Uterus (tissue), 4 donors: Measurements from ENCODE around the gene SARDH. TPM values are rescaled to one million over a fixed set of nuclear protein-coding genes. Genes with fewer than 3 reads are reported as not detected.

Experiments
- DNase-seq, 2 donors: peaks; one replicate each; pipeline ENCODE4 v3.0.0-alpha.2; 2019 to 2020
- H3K27ac ChIP-seq, 2 donors: fragments of 200-600 bp; sonication (generic); 1 replicate in 1 of 2; 2 replicates in 1 of 2; pipeline ENCODE4 v1.5.1; 2016 to 2018
- H3K27me3 ChIP-seq, 2 donors: fragments of 200-600 bp; sonication (generic); one replicate each; pipeline ENCODE4 v1.5.1; 2018 to 2019; ENCODE audit warnings: control low read depth in 1 of 2
- H3K36me3 ChIP-seq, 2 donors: fragments of 200-600 bp; sonication (generic); one replicate each; pipeline ENCODE4 v1.5.1; 2019; ENCODE audit warnings: control low read depth in 1 of 2
- H3K4me1 ChIP-seq, 2 donors: fragments of 200-600 bp; sonication (generic); one replicate each; pipeline ENCODE4 v1.5.1; 2018 to 2019; ENCODE audit warnings: control low read depth in 1 of 2
- H3K4me3 ChIP-seq, 2 donors: fragments of 200-600 bp; sonication (generic); 1 replicate in 1 of 2; 2 replicates in 1 of 2; pipeline ENCODE4 v1.5.1; 2018 to 2019; ENCODE audit warnings: mild to moderate bottlenecking in 1 of 2
- H3K9me3 ChIP-seq, 2 donors: fragments of 200-600 bp; sonication (generic); one replicate each; pipeline ENCODE4 v1.5.1; 2019; ENCODE audit warnings: control low read depth in 1 of 2
- POLR2A ChIP-seq, 2 donors: fragments of 450-650 bp; IDR thresholded peaks; one replicate each; pipeline ENCODE4 v1.6.1; 2016; ENCODE audit warnings: antibody characterized with exemption in 2 of 2, mild to moderate bottlenecking in 1 of 2, moderate library complexity in 1 of 2
- intact Hi-C: fragments of 100-400 bp; cut with DNase I; formaldehyde crosslinking; loops from one replicate; pipeline ENCODE4 v1.15.1; 2023; ENCODE audit warnings: low total_unique reads
- total RNA-seq, 4 donors: library from RNA; depleted of rRNA in 3 of 4; stranded (reverse); fragments of >200 nt in 3 of 4; gene quantifications; one replicate each; pipeline versions ENCODE4 v1.1.0 to v1.2.4, GENCODE V29; 2014 to 2023
- TF ChIP-seq, protein P1 (sequence below), 4 experiments: fragments of 200-600 bp in 2 of 4; fragments of 450-650 bp in 2 of 4; sonication (generic) in 2 of 4; IDR thresholded peaks; one replicate each; pipeline ENCODE4 v1.5.1; 2016 to 2019; ENCODE audit warnings: antibody characterized with exemption in 4 of 4, mild to moderate bottlenecking in 2 of 4, moderate library complexity in 1 of 4
- donor health status: DM: yes; HTN: yes; CAD: no.

Gene SARDH
- total RNA-seq, 4 donors from 2014 or later: 2.7 to 14.1 TPM; not detected in 2

- no peaks in the 10 kb centered on the region for H3K4me1 ChIP-seq
- H3K27me3 ChIP-seq: no peaks in the 10 kb centered on the region
- intact Hi-C loops: no loop called here
- peaks cover 0 to 2% of the 10 kb centered on the region in 2 donors for H3K9me3 ChIP-seq
- TF ChIP-seq POLR2A (IDR thresholded peaks at IDR 0.05): no peak
- TF ChIP-seq, protein P1, sequence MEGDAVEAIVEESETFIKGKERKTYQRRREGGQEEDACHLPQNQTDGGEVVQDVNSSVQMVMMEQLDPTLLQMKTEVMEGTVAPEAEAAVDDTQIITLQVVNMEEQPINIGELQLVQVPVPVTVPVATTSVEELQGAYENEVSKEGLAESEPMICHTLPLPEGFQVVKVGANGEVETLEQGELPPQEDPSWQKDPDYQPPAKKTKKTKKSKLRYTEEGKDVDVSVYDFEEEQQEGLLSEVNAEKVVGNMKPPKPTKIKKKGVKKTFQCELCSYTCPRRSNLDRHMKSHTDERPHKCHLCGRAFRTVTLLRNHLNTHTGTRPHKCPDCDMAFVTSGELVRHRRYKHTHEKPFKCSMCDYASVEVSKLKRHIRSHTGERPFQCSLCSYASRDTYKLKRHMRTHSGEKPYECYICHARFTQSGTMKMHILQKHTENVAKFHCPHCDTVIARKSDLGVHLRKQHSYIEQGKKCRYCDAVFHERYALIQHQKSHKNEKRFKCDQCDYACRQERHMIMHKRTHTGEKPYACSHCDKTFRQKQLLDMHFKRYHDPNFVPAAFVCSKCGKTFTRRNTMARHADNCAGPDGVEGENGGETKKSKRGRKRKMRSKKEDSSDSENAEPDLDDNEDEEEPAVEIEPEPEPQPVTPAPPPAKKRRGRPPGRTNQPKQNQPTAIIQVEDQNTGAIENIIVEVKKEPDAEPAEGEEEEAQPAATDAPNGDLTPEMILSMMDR (IDR thresholded peaks at IDR 0.05): no peak
- H3K4me3 ChIP-seq: no peak overlapping the region
- no peaks in the 10 kb centered on the region for H3K36me3 ChIP-seq
- no peak for DNase-seq
- no peak overlapping the region for H3K27ac ChIP-seq
Measured at GRCh38 chr9:133779081-133779480, 40.9 kb upstream of the SARDH start.

GRCh38 chr9:133778336-133779013, 40.3 kb upstream of the SARDH start:
- Histone ChIP-seq H3K27me3 (no peaks in the 10 kb centered on the region), H3K4me1 (no peaks in the 10 kb centered on the region), H3K4me3 (no peak overlapping the region), H3K27ac (no peak overlapping the region), H3K9me3 (peaks cover 0 to 5% of the 10 kb centered on the region in 2 donors), H3K36me3 (no peaks in the 10 kb centered on the region)
- TF ChIP-seq POLR2A (IDR thresholded peaks at IDR 0.05): no peak
- TF ChIP-seq, protein P1 (IDR thresholded peaks at IDR 0.05): no peak
- no peak for DNase-seq
- intact Hi-C loops: no loop called here

DNA sequence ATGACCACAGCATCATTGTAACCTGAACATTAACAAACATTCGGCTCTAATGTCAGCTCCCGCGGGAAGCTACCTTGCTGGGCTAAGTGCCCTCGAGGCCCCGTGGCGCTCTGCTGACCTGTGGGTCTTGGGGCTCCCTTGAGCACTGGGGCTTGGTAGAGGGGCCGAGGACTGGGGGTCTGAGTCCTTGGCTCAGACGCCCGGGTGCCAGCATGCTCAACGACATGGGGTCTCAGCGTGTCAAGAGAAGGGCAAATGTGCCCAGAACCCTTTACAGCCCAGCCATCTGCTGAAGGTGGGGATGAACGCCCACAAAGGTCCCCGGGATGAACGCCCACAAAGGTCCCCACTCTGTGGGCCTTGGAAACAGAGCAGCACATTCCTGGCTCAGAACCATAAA, 39.7 kb upstream of the SARDH start:
- Histone ChIP-seq H3K4me3 (no peak overlapping the region), H3K9me3 (peaks cover 0 to 5% of the 10 kb centered on the region in 2 donors), H3K27ac (no peak overlapping the region), H3K4me1 (no peaks in the 10 kb centered on the region), H3K36me3 (no peaks in the 10 kb centered on the region), H3K27me3 (no peaks in the 10 kb centered on the region)
- intact Hi-C loops: no loop called here
- DNase-seq: no peak
- TF ChIP-seq, protein P1 (IDR thresholded peaks at IDR 0.05): no peak
- TF ChIP-seq POLR2A (IDR thresholded peaks at IDR 0.05): no peak

- Histone ChIP-seq H3K27me3 (no peaks in the 10 kb centered on the region), H3K36me3 (no peaks in the 10 kb centered on the region), H3K27ac (no peak overlapping the region), H3K4me1 (no peaks in the 10 kb centered on the region), H3K9me3 (peaks cover 0 to 5% of the 10 kb centered on the region in 2 donors), H3K4me3 (no peak overlapping the region)
- no peak for DNase-seq
- TF ChIP-seq, protein P1 (IDR thresholded peaks at IDR 0.05): no peak
- no peak for TF ChIP-seq POLR2A (IDR thresholded peaks at IDR 0.05)
- intact Hi-C loops: no loop called here
Measured at GRCh38 chr9:133777068-133777791, 39.1 kb upstream of the SARDH start.
